ENCODE measurements around the gene CRIP3. TPM values are rescaled to one million over a fixed set of nuclear protein-coding genes. Genes with fewer than 3 reads are reported as not detected.
A peak's percentile ranks its signal among the peaks of the same experiment; 100 is the strongest.

The CRIP3 gene
- total and polyA plus RNA-seq, 2 experiments from 2014 or later = 3.6 to 5.2 TPM

- Histone ChIP-seq H3K27me3 (peaks cover 2% of the 10 kb centered on the region), H3K36me3 (no peaks in the 10 kb centered on the region), H3K9me3 (ENCODE audit: low read depth) (no peaks in the 10 kb centered on the region), H3K27ac (no peak overlapping the region), H3K4me3 (no peak overlapping the region), H3K4me1 (ENCODE audit: low read depth) (peaks cover 34% of the 10 kb centered on the region)
- TF ChIP-seq CTCF (IDR thresholded peaks at IDR 0.05; ENCODE audit: low read depth, low read length) = no peak
- no peak for DNase-seq (ENCODE audit: low read depth in 1 of 2, low spot score in 1 of 2)
Observed at GRCh38 chr6:43268782-43269272, 39.8 kb downstream of the CRIP3 start.

- no peak overlapping the region for H3K4me3 ChIP-seq
- TF ChIP-seq CTCF (IDR thresholded peaks at IDR 0.05; ENCODE audit: low read depth, low read length) = no peak
- no peaks in the 10 kb centered on the region for H3K27me3 ChIP-seq
- peaks cover 34% of the 10 kb centered on the region for H3K4me1 ChIP-seq (ENCODE audit: low read depth)
- no peak overlapping the region for H3K27ac ChIP-seq
- no peaks in the 10 kb centered on the region for H3K36me3 ChIP-seq
- DNase-seq (ENCODE audit: low read depth in 1 of 2, low spot score in 1 of 2) = no peak
- H3K9me3 ChIP-seq (ENCODE audit: low read depth) = no peaks in the 10 kb centered on the region
Observed at GRCh38 chr6:43268355-43268700, 40.3 kb downstream of the CRIP3 start.

GRCh38 chr6:43267619-43268354 lies 40.8 kb downstream of the CRIP3 start:
- H3K4me1 ChIP-seq (ENCODE audit: low read depth) = peaks cover 34% of the 10 kb centered on the region
- no peak overlapping the region for H3K4me3 ChIP-seq
- no peaks in the 10 kb centered on the region for H3K9me3 ChIP-seq (ENCODE audit: low read depth)
- TF ChIP-seq CTCF (IDR thresholded peaks at IDR 0.05; ENCODE audit: low read depth, low read length) = no peak
- H3K36me3 ChIP-seq = no peaks in the 10 kb centered on the region
- H3K27ac ChIP-seq = no peak overlapping the region
- peak in 1 of 2 donors; percentile 52 for DNase-seq (ENCODE audit: low read depth in 1 of 2, low spot score in 1 of 2)
- no peaks in the 10 kb centered on the region for H3K27me3 ChIP-seq

- TF ChIP-seq CTCF (IDR thresholded peaks at IDR 0.05; ENCODE audit: low read depth, low read length) = no peak
- no peak overlapping the region for H3K4me3 ChIP-seq
- H3K4me1 ChIP-seq (ENCODE audit: low read depth) = peaks cover 36% of the 10 kb centered on the region
- H3K27ac ChIP-seq = no peak overlapping the region
- no peaks in the 10 kb centered on the region for H3K36me3 ChIP-seq
- H3K9me3 ChIP-seq (ENCODE audit: low read depth) = no peaks in the 10 kb centered on the region
- no peak for DNase-seq (ENCODE audit: low read depth in 1 of 2, low spot score in 1 of 2)
- H3K27me3 ChIP-seq = no peaks in the 10 kb centered on the region
Observed at GRCh38 chr6:43265564-43265963, 43.1 kb downstream of the CRIP3 start.

GRCh38 chr6:43264599-43265145 lies 44.0 kb downstream of the CRIP3 start:
- Histone ChIP-seq H3K4me1 (ENCODE audit: low read depth) (peaks cover 36% of the 10 kb centered on the region), H3K9me3 (ENCODE audit: low read depth) (no peaks in the 10 kb centered on the region), H3K36me3 (no peaks in the 10 kb centered on the region), H3K27me3 (no peaks in the 10 kb centered on the region), H3K4me3 (no peak overlapping the region), H3K27ac (no peak overlapping the region)
- DNase-seq (ENCODE audit: low read depth in 1 of 2, low spot score in 1 of 2) = no peak
- no peak for TF ChIP-seq CTCF (IDR thresholded peaks at IDR 0.05; ENCODE audit: low read depth, low read length)

Data from cardiac muscle cell (in vitro differentiated cells and primary cell).